Natural killer cell (primary cell): ENCODE results near the gene CXCR6. TPM values are rescaled to one million over a fixed set of nuclear protein-coding genes. Genes with fewer than 3 reads are reported as not detected.
A peak's percentile ranks its signal among the peaks of the same experiment; 100 is the strongest.

Experiments
- ATAC-seq, 3 donors: fragments of 150-1000 bp in 2 of 3; fragments of 200-7000 bp in 1 of 3; cut with Tn5 transposase; 1 replicate in 1 of 3; 2 replicates in 2 of 3; pipeline ENCODE4 v1.10.0; 2021; ENCODE audit warnings: mild to moderate bottlenecking in 2 of 3, moderate library complexity in 2 of 3
- DNase-seq, 2 donors: peaks; one replicate each; pipeline versions ENCODE4 v3.0.0 to v3.0.0-alpha.2; 2013 to 2021; ENCODE audit warnings: mixed read lengths in 1 of 2
- H3K27ac ChIP-seq: one replicate; pipeline ENCODE4 v1.5.1; 2013; ENCODE audit warnings: mild to moderate bottlenecking, low read length
- H3K27me3 ChIP-seq: one replicate; pipeline ENCODE4 v1.6.1; 2013; ENCODE audit warnings: low read length; ENCODE audit not compliant: control insufficient read depth, insufficient read depth
- H3K36me3 ChIP-seq: one replicate; pipeline ENCODE4 v1.6.1; 2013; ENCODE audit warnings: low read length; ENCODE audit not compliant: control insufficient read depth, insufficient read depth
- H3K4me1 ChIP-seq: one replicate; pipeline ENCODE4 v1.6.1; 2013; ENCODE audit warnings: low read length; ENCODE audit not compliant: control insufficient read depth, insufficient read depth
- H3K4me3 ChIP-seq: one replicate; pipeline ENCODE4 v1.5.1; 2013; ENCODE audit warnings: low read length
- H3K9me3 ChIP-seq: one replicate; pipeline ENCODE4 v1.6.1; 2013; ENCODE audit warnings: low read length; ENCODE audit not compliant: control insufficient read depth, insufficient read depth
- H3K27ac Mint-ChIP-seq, 2 donors: one replicate each; pipeline ENCODE4 v1.8.0; 2022; ENCODE audit warnings: mild to moderate bottlenecking in 2 of 2, mixed read lengths in 2 of 2, moderate library complexity in 1 of 2
- H3K27me3 Mint-ChIP-seq, 2 donors: one replicate each; pipeline ENCODE4 v1.8.0; 2022; ENCODE audit warnings: low read depth in 2 of 2, mixed read lengths in 2 of 2
- H3K36me3 Mint-ChIP-seq: one replicate; pipeline ENCODE4 v1.8.0; 2022; ENCODE audit warnings: mixed read lengths
- H3K4me1 Mint-ChIP-seq, 2 donors: one replicate each; pipeline ENCODE4 v1.8.0; 2022; ENCODE audit warnings: mixed read lengths in 2 of 2
- H3K4me3 Mint-ChIP-seq: one replicate; pipeline ENCODE4 v1.8.0; 2022; ENCODE audit warnings: mild to moderate bottlenecking, moderate library complexity, mixed read lengths
- H3K9me3 Mint-ChIP-seq, 2 donors: one replicate each; pipeline ENCODE4 v1.8.0; 2022; ENCODE audit warnings: mixed read lengths in 2 of 2
- CTCF ChIP-seq: fragments of 200-600 bp; IDR thresholded peaks from one replicate; pipeline ENCODE4 v1.8.0; 2022; ENCODE audit warnings: antibody characterized with exemption
- WGBS: methylation state at CpG from one replicate; pipeline ENCODE4 v1.1.7; 2013; ENCODE audit warnings: missing lambda C conversion rate; ENCODE audit not compliant: insufficient coverage; 5-methylcytosine and 5-hydroxymethylcytosine counted together
- intact Hi-C: fragments of 100-400 bp; cut with micrococcal nuclease; formaldehyde crosslinking; loops from one replicate; pipeline ENCODE4 v1.14.2; 2022
- total RNA-seq, 4 donors: library from RNA; stranded (reverse); fragments of 120-200 nt in 1 of 4; gene quantifications; one replicate each; pipeline versions ENCODE4 v1.2.3 to v1.2.4, GENCODE V29; 2013 to 2022

Gene CXCR6
- total RNA-seq, 3 donors from 2014 or later (not counting 1 experiment from before 2014, with no cell fraction given): 0.95 to 2.1 (median 1.7) TPM

DNA sequence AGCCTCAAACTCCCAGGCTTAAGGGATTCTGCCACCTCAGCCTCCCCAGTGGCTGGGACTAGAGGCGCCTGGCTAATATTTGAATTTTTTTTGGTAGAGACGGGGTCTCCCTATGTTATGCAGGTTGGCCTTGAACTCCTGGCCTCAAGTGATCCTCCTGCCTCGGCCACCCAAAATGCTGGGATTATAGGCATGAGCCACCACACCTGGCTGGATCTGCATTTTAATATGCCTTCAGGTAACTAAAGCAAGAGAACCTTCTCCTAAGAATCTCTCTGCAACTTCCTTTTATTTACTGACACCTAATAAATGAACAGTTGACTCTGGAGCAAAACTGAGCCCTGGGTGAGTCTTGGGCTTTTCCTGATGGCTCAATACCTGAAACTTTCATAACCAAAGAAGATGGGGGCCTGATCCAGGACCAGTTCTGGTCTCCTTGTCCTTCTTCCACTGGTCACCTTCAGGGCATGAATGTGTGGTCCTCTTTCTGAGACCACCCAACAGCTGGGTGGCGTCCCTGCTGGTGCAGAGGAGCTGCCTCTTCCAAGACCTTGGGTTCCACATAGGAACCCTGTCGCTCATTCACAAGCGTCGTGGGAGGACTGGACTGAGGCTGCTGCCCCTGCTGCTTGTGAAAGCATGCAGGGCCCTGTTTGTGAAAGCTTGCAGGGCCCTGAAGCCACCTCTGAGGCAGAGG lies 28.8 kb upstream of the CXCR6 start:
- Mint-ChIP-seq H3K36me3 (no peaks in the 10 kb centered on the region), H3K4me3 (peak overlapping the region; percentile 87), H3K27me3 (no peaks in the 10 kb centered on the region), H3K4me1 (peaks cover 52 to 76% of the 10 kb centered on the region in 2 donors), H3K27ac (peak overlapping the region; percentile 88 to 91), H3K9me3 (no peaks in the 10 kb centered on the region)
- 80% methylated on average over 7 of the region's 7 CpGs for WGBS
- intact Hi-C loops: loop anchor here (1.0 kb wide), 1 partner anchor 33 kb away; no protein-coding TSS in a partner anchor
- TF ChIP-seq CTCF: no peak
- Histone ChIP-seq H3K36me3 (no peaks in the 10 kb centered on the region), H3K27me3 (no peaks in the 10 kb centered on the region), H3K9me3 (no peaks in the 10 kb centered on the region), H3K4me3 (no peak overlapping the region), H3K27ac (peak overlapping the region; percentile 72), H3K4me1 (peaks cover 56% of the 10 kb centered on the region)
- DNase-seq: no peak
- no peak for ATAC-seq

DNA sequence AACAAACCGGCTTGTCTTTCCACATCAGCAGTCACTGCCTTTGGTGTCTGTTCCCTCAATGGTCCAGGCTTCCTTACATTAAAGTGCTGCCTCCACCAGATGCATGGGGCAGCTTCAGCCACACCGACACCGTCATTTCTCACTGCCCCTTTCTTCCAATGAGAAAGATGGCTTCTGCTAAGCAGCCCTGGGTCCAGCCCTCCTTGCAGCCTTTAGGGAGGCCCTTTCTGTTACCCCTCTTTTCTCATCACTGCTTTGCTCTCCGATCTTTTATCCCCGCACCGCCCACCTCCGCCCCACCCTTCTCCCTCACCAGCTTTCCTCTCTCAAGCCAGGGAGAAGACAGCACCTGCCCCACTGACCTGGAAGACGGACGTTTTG lies 28.2 kb upstream of the CXCR6 start:
- no peaks in the 10 kb centered on the region for H3K27me3 ChIP-seq
- intact Hi-C loops: loop anchor here (1.0 kb wide), 1 partner anchor 34 kb away; no protein-coding TSS in a partner anchor
- peak overlapping the region; percentile 87 for H3K4me3 Mint-ChIP-seq
- no peaks in the 10 kb centered on the region for H3K9me3 Mint-ChIP-seq
- peak overlapping the region; percentile 88 to 91 for H3K27ac Mint-ChIP-seq
- 47% methylated on average over 9 of the region's 9 CpGs for WGBS
- no peak for DNase-seq
- peaks cover 2% of the 10 kb centered on the region for H3K36me3 ChIP-seq
- H3K36me3 Mint-ChIP-seq: no peaks in the 10 kb centered on the region
- no peaks in the 10 kb centered on the region for H3K9me3 ChIP-seq
- H3K27me3 Mint-ChIP-seq: no peaks in the 10 kb centered on the region
- peak overlapping the region; percentile 4 for H3K4me3 ChIP-seq
- peaks cover 47 to 70% of the 10 kb centered on the region in 2 donors for H3K4me1 Mint-ChIP-seq
- no peak for TF ChIP-seq CTCF
- peaks cover 56% of the 10 kb centered on the region for H3K4me1 ChIP-seq
- H3K27ac ChIP-seq: peak overlapping the region; percentile 72
- no peak for ATAC-seq

DNA sequence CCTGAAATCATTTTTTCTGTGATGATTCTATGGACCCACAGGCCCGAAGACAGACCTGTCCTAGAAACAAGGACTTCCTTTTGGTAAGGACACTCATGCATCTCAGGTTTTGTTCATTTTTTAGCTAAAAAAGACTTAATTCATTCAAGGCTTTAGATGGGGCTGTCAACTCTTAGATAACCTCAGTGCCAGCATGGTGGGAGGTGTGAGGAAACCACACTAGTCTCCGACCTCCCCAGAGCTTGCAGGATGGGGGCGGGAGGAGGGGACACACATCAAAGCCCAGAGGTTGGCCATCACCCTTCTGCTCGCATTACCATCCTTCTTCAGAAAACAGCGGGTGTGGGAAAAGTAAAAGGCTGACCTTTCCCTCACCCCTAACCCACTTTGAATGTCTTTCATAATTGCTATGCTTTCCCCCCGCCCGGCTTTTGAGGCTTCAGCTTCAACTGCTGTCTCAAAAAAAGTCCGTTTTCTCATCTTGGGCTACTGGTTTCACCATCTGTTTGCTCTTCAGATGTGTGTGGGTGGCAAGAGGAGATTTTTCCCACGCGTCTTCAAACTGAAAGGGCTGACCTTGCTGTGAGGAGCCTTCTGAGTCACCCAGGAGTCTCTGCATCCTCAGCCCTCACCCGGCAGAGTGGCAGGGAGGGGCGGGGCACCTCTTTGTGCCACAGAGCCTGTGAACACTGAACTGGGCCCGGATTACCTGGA lies 27.6 kb upstream of the CXCR6 start:
- peak; percentile 64 to 80 for DNase-seq
- H3K4me1 Mint-ChIP-seq: peaks cover 42 to 69% of the 10 kb centered on the region in 2 donors
- Histone ChIP-seq H3K4me1 (peaks cover 55% of the 10 kb centered on the region), H3K9me3 (no peaks in the 10 kb centered on the region), H3K27ac (peak overlapping the region; percentile 72), H3K27me3 (no peaks in the 10 kb centered on the region), H3K4me3 (peak overlapping the region; percentile 4), H3K36me3 (peaks cover 7% of the 10 kb centered on the region)
- TF ChIP-seq CTCF: no peak
- H3K36me3 Mint-ChIP-seq: no peaks in the 10 kb centered on the region
- 6% methylated on average over 13 of the region's 13 CpGs for whole genome bisulfite sequencing
- intact Hi-C loops: loop anchor here (1.0 kb wide), 1 partner anchor 34 kb away; no protein-coding TSS in a partner anchor
- H3K4me3 Mint-ChIP-seq: peak overlapping the region; percentile 87
- no peaks in the 10 kb centered on the region for H3K27me3 Mint-ChIP-seq
- peak; percentile 83 to 85 (median 85) for ATAC-seq
- peak overlapping the region; percentile 88 to 91 for H3K27ac Mint-ChIP-seq
- no peaks in the 10 kb centered on the region for H3K9me3 Mint-ChIP-seq
